AG08396 (cell line): ENCODE results near the gene SLC29A3.
A peak's percentile ranks its signal among the peaks of the same experiment; 100 is the strongest.

Experiments used
- DNase-seq: peaks from one replicate; pipeline ENCODE4 v3.0.0; 2012; ENCODE audit warnings: low spot score, mixed read lengths

Gene SLC29A3

DNA sequence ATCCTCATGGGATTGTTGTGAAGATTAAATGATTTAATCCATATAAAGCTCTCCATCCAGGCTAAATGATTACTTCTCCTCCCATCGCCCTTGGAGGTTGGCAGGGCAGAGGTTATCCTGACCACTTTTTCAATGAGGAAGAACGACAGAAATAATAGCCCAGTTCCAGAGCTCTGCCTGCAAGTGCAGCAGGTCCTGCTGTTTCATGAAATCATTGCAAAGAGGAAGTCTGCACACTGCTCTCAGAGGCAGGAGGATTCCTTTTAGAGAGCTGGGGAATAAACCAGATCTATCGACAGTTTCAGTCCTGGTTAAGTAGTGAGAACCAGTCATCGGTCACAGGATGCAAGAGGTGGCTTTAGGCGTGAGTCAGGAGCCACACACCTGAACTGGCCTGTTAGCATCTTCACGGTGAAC lies 52.7 kb downstream of the SLC29A3 start:
- DNase-seq = no peak

GRCh38 chr10:71372882-71373495 lies 53.9 kb downstream of the SLC29A3 start:
- no peak for DNase-seq

- DNase-seq = no peak
These were observed 55.6 kb downstream of the SLC29A3 start for GRCh38 chr10:71374481-71375233.

GRCh38 chr10:71375952-71376351 lies 56.9 kb downstream of the SLC29A3 start:
- no peak for DNase-seq

DNA sequence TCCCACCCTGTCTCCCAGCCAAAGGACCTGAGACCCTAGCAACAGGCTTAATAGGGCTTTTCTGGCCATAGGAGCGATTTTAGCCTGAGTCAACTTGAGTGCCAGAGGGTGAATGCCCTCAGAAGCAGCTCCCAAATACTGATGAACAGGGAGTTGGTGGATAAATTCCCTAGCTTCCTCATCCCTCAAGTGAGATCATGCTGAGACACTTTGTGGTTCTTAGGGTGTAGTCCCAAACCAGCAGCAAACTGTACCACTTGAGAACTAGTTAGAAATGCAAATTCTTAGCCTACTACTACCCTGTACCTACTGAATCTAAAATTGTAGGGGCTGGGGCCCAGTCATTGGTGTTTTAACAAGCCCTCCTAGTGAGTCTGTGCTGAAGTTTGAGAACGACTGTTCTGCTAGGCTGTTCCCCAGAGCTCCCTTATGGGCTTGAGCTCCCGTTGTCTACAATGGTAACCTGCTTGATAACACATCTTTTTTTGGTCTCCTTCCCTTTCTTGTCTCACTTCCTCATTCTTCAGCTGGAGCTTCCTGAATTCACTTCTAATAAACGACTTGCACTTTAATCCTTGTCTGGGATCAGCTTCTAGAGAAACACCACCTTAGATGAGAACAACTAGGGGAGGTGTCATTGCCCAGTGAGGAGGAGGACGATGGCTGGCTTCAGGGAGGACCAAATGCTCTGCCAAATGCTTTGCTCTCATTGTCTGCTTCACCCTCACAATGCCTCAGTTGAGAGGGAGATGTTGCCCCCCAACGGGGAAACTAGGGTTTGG lies 59.5 kb downstream of the SLC29A3 start:
- DNase-seq = no peak

DNA sequence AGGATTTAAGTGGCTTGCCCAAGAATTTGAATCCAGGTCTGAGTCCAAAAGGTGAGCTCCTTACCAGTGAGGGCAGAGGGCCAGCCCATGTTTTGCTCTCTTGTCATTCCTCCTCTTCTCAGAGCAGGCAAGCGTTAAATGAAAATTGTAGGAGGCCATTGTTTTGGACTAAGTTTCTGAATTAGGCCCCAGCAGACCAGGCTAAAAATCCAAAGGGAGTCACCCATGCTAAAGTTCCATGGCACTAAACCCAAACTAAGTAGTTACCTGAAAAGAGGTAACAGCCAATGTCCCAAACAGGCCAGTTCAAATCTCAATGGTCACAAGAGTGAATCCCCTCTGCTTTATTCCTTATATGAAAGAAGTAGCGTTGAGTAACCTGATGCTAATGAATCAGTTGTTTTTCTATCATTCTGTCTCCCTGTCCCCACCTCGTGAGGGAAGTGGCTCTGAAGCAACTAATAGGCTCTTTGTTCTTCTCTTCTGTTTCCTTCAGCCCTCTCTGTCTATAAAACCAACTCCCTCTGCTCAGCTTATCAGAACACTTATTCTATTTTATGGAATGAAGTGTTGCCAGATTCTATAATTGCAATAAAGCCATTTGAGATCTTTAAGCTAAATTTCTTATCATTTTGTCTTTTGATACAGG lies 60.2 kb downstream of the SLC29A3 start:
- DNase-seq = no peak

- DNase-seq = no peak
These were observed 61.8 kb downstream of the SLC29A3 start for GRCh38 chr10:71380841-71381240.

DNA sequence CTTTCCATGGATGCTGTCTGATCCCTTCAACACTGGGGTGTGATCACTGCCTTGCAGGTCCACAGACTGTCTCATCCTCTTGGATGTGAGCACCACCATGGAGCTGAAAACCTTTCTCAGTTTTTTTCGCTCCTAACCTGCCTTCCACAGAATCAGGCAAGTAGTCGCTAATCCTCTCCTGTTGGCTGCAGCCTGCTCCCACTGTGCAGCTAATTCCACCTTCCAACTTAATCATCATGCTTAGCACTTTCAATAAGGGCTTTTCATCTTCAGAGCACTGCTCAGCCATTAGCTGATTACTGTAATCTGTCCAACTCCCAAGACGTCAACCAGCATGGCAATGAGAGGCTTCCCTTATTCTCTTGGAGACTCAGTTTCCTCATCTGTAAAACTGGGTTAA lies 62.6 kb downstream of the SLC29A3 start:
- no peak for DNase-seq

DNA sequence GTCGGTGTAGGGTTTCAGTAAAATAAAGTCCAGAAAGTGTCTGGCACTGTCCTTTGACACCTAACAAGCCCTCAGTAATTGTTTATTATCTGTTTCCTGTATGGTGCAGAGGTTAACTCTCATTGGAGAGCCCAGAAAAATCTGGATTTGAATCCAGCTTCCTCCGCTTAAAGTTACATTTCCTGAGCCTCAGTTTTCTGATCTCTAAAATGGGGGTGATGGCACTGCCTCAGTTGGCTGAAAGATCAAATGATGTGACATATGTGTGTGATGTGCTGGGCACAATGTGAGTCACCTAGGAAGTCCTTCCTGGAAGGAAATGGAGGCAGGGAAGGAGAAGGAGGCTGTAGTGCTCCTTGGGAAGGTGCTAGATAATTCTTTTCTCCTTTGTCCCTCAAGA lies 63.0 kb downstream of the SLC29A3 start:
- no peak for DNase-seq

- DNase-seq = no peak
These were observed 63.7 kb downstream of the SLC29A3 start for GRCh38 chr10:71382757-71383156.

- peak; percentile 80 for DNase-seq
These were observed 65.1 kb downstream of the SLC29A3 start for GRCh38 chr10:71383972-71384687.

GRCh38 chr10:71388171-71388570 lies 69.1 kb downstream of the SLC29A3 start:
- DNase-seq = no peak

- DNase-seq = no peak
These were observed 69.7 kb downstream of the SLC29A3 start for GRCh38 chr10:71388583-71389310.

GRCh38 chr10:71389768-71390460 lies 70.9 kb downstream of the SLC29A3 start:
- no peak for DNase-seq

DNA sequence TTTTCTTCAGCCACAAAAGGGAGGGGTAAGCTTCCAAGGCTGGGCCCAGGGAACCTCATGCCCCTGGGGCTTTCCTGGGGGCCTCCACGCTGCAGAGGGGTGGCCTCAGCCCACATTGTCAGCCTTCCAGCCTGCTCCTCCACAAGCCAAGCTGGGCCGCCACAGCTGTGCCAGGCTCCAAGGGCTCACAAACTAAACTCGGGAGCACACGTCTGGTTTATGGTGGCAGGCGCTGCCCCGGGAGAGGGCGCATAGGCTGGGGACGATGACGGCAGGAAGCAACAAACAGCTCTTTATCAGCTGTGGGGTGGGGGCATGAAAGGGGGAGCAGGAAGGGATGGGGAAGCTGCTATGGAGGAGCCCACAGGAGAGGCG lies 71.4 kb downstream of the SLC29A3 start:
- DNase-seq = no peak

DNA sequence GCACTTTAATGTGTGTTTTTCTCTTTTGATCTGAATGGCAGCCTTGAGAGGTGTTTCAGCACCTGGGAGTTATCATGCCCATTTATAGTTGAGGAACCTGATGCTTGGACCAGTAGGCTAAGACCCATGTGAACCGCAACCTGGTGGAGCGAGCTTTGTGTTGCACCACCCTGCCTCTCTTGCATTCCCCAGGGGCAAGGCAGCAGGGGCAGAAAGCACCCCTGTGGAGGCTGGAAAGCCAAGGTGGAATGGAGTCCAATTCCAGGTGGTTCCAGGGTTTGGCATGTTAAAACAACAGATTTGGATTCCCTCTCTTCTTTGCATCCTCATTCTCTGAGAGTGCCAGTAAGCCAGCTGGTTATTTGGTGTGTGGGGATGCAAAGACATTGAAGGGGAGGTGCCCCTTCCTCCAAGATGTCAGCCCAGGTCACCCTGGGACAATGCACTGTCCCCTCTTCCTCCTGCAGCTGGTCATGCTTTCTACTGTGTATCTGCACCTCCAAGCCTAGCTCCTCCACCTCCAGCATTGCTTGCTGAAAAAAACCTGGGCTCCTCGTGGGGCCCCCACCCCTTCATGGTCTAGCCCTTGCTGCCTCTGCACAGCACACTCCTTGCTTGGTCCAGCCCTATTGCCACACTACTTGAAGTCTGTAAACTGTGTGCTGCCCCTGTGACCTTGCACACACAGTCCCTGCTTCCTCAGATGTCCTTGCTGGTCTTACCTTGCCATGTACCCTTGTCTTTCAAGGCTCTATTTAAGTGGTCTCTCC lies 72.0 kb downstream of the SLC29A3 start:
- no peak for DNase-seq

- DNase-seq = no peak
These were observed 72.6 kb downstream of the SLC29A3 start for GRCh38 chr10:71391701-71392100.

GRCh38 chr10:71392292-71392691 lies 73.2 kb downstream of the SLC29A3 start:
- DNase-seq = no peak
